OCI-LY7 (cell line): ENCODE results near the gene CYRIA. TPM values are rescaled to one million over a fixed set of nuclear protein-coding genes. Genes with fewer than 3 reads are reported as not detected.

ENCODE experiments used
- BruUV-seq: library from RNA; stranded (reverse); fragments of 400-500 nt; replicated peaks from 2 replicates; lab custom pipeline; 2021; lab: Mats Ljungman, UMichigan
- CTCF ChIA-PET: fragments of 300-600 bp; sonication (Branson Sonifier 250); formaldehyde crosslinking; loops from one replicate; lab custom pipeline; 2022; ENCODE audit warnings: antibody characterized with exemption; ENCODE audit not compliant: unreplicated experiment; lab: Charles Lee
- POLR2A ChIA-PET: fragments of 300-600 bp; sonication (Branson Sonifier 250); formaldehyde crosslinking; loops from one replicate; lab custom pipeline; 2022; ENCODE audit warnings: antibody characterized with exemption; lab: Charles Lee
- DNase-seq: peaks from one replicate; pipeline ENCODE4 v3.0.0-alpha.2; 2015; ENCODE audit warnings: low spot score
- H2AFZ ChIP-seq: fragments of 200-600 bp; sonication (generic), shearing (Covaris generic); 2 replicates; pipeline ENCODE4 v1.6.1; 2014; ENCODE audit warnings: mild to moderate bottlenecking, antibody characterized with exemption, low read length, moderate library complexity
- H3K27ac ChIP-seq: fragments of 200-600 bp; sonication (generic); 2 replicates; pipeline ENCODE4 v1.5.1; 2014; ENCODE audit warnings: mixed run types, low read depth, mild to moderate bottlenecking, moderate library complexity, low read length, inconsistent platforms; ENCODE audit not compliant: poor library complexity, severe bottlenecking
- H3K36me3 ChIP-seq: fragments of 200-600 bp; sonication (generic); 2 replicates; pipeline ENCODE4 v1.6.1; 2014; ENCODE audit warnings: mild to moderate bottlenecking, antibody characterized with exemption, low read length, moderate library complexity, mixed read lengths; ENCODE audit not compliant: insufficient read depth
- H3K4me1 ChIP-seq: fragments of 200-600 bp; sonication (generic); 2 replicates; pipeline ENCODE4 v1.5.1; 2014; ENCODE audit warnings: mild to moderate bottlenecking, low read length; ENCODE audit not compliant: insufficient read depth, poor library complexity, severe bottlenecking
- H3K4me2 ChIP-seq: fragments of 200-600 bp; sonication (generic); 2 replicates; pipeline ENCODE4 v1.6.1; 2014; ENCODE audit warnings: mild to moderate bottlenecking, low read length
- H3K4me3 ChIP-seq: fragments of 200-600 bp; sonication (generic); 2 replicates; pipeline ENCODE4 v1.5.1; 2014; ENCODE audit warnings: mild to moderate bottlenecking, low read depth, low read length; ENCODE audit not compliant: poor library complexity, severe bottlenecking
- H3K79me2 ChIP-seq: fragments of 200-600 bp; sonication (generic); 2 replicates; pipeline ENCODE4 v1.6.1; 2016; ENCODE audit warnings: low read depth, mild to moderate bottlenecking, low read length, moderate library complexity, mixed read lengths; ENCODE audit not compliant: insufficient read depth
- H3K9me2 ChIP-seq: fragments of 200-600 bp; sonication (generic); 2 replicates; pipeline ENCODE4 v1.6.1; 2016; ENCODE audit warnings: mild to moderate bottlenecking, low read length, mixed read lengths; ENCODE audit not compliant: insufficient read depth
- H3K9me3 ChIP-seq: fragments of 200-600 bp; sonication (generic); 2 replicates; pipeline ENCODE4 v1.6.1; 2014; ENCODE audit warnings: mild to moderate bottlenecking, mixed run types, low read length, mixed read lengths
- H4K20me1 ChIP-seq: fragments of 200-600 bp; sonication (generic); 2 replicates; pipeline ENCODE4 v1.6.1; 2014; ENCODE audit warnings: mild to moderate bottlenecking, antibody characterized with exemption, low read length, moderate library complexity, mixed read lengths; ENCODE audit not compliant: insufficient read depth
- EZH2phosphoT487 ChIP-seq: fragments of 200-600 bp; sonication (generic); IDR thresholded peaks from 2 replicates; pipeline ENCODE4 v1.6.1; 2018; ENCODE audit warnings: low read depth, borderline replicate concordance, mild to moderate bottlenecking, mixed run types, antibody characterized with exemption, low read length, moderate library complexity, mixed read lengths
- intact Hi-C: fragments of 100-400 bp; cut with micrococcal nuclease; formaldehyde crosslinking; loops from one replicate; pipeline ENCODE4 v1.10.0; 2022; ENCODE audit not compliant: unreplicated experiment
- total RNA-seq, 2 experiments: library from RNA; depleted of rRNA in 1 of 2; stranded (reverse); fragments of >200 nt in 1 of 2; shearing (Covaris generic) in 1 of 2; gene quantifications; 2 replicates each; pipeline ENCODE4 v1.2.3, GENCODE V29; 2014 to 2022
- TF ChIP-seq, protein P1 (sequence below): fragments of 200-600 bp; sonication (generic); conservative IDR thresholded peaks from 2 replicates; pipeline ENCODE4 v1.5.1; 2014; ENCODE audit warnings: mild to moderate bottlenecking, antibody characterized with exemption, low read length, moderate library complexity, mixed read lengths

The CYRIA gene
- total RNA-seq, 2 experiments from 2014 or later = 5.0 to 11.7 TPM

- TF ChIP-seq, protein P1, sequence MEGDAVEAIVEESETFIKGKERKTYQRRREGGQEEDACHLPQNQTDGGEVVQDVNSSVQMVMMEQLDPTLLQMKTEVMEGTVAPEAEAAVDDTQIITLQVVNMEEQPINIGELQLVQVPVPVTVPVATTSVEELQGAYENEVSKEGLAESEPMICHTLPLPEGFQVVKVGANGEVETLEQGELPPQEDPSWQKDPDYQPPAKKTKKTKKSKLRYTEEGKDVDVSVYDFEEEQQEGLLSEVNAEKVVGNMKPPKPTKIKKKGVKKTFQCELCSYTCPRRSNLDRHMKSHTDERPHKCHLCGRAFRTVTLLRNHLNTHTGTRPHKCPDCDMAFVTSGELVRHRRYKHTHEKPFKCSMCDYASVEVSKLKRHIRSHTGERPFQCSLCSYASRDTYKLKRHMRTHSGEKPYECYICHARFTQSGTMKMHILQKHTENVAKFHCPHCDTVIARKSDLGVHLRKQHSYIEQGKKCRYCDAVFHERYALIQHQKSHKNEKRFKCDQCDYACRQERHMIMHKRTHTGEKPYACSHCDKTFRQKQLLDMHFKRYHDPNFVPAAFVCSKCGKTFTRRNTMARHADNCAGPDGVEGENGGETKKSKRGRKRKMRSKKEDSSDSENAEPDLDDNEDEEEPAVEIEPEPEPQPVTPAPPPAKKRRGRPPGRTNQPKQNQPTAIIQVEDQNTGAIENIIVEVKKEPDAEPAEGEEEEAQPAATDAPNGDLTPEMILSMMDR = no peak
- TF ChIP-seq EZH2phosphoT487 = no peak
- peaks cover 13% of the 10 kb centered on the region; the same call in 1 of the 2 replicates for H3K79me2 ChIP-seq
- no peaks in the 10 kb centered on the region for H3K9me2 ChIP-seq
- H3K9me3 ChIP-seq = no peaks in the 10 kb centered on the region
- H3K4me2 ChIP-seq = no peak overlapping the region; the same call in 1 of the 2 replicates
- H3K4me1 ChIP-seq = peaks cover 69% of the 10 kb centered on the region
- DNase-seq = no peak
- no peak overlapping the region for H3K4me3 ChIP-seq
- no peak overlapping the region for H2AFZ ChIP-seq
- H3K27ac ChIP-seq = no peak overlapping the region
- H4K20me1 ChIP-seq = no peaks in the 10 kb centered on the region
- H3K36me3 ChIP-seq = peaks cover 40% of the 10 kb centered on the region
- ChIA-PET CTCF (interaction anchor here (2.3 to 13.4 kb wide), 2 partner anchors 36 to 136 kb away, joined by 7 to 149 read pairs; no protein-coding TSS in a partner anchor), POLR2A (interaction anchor here (0.9 to 15.0 kb wide), 7 partner anchors 9 to 135 kb away, joined by 3 to 414 read pairs (median 12); partner anchors contain the start of gene CYRIA)
- no TSS peak for BruUV-seq
- intact Hi-C loops = loop anchor here (10.0 kb wide), 1 partner anchor 543 kb away; no protein-coding TSS in a partner anchor
These were observed 44.3 kb downstream of the CYRIA start for GRCh38 chr2:16621316-16621715.

GRCh38 chr2:16620590-16620989, 45.0 kb downstream of the CYRIA start:
- ChIA-PET POLR2A (interaction anchor here (0.6 to 15.0 kb wide), 3 partner anchors 10 to 38 kb away, joined by 3 to 414 read pairs (median 16); partner anchors contain the start of gene CYRIA), CTCF (interaction anchor here (13.4 kb wide), 1 partner anchor 36 kb away, joined by 149 read pairs; no protein-coding TSS in a partner anchor)
- H3K27ac ChIP-seq = no peak overlapping the region
- no peak overlapping the region for H3K4me3 ChIP-seq
- no peaks in the 10 kb centered on the region for H4K20me1 ChIP-seq
- peaks cover 61% of the 10 kb centered on the region for H3K4me1 ChIP-seq
- no peak for DNase-seq
- no peaks in the 10 kb centered on the region for H3K9me3 ChIP-seq
- no peak for TF ChIP-seq EZH2phosphoT487
- TF ChIP-seq, protein P1 = no peak
- H3K36me3 ChIP-seq = peaks cover 40% of the 10 kb centered on the region
- BruUV-seq = no TSS peak
- peaks cover 13% of the 10 kb centered on the region; the same call in 1 of the 2 replicates for H3K79me2 ChIP-seq
- intact Hi-C loops = loop anchor here (10.0 kb wide), 1 partner anchor 544 kb away; no protein-coding TSS in a partner anchor
- H3K9me2 ChIP-seq = no peaks in the 10 kb centered on the region
- no peak overlapping the region for H2AFZ ChIP-seq
- H3K4me2 ChIP-seq = no peak overlapping the region
